Peyer's patch (tissue), 4 donors: ENCODE measurements around the gene CHCHD3. TPM values are rescaled to one million over a fixed set of nuclear protein-coding genes. Genes with fewer than 3 reads are reported as not detected.

ENCODE experiments used
- DNase-seq, 3 donors: peaks; one replicate each; pipeline ENCODE4 v3.0.0-alpha.2; 2017 to 2019
- H3K27ac ChIP-seq, 4 donors: fragments of 200-600 bp; sonication (generic); one replicate each; pipeline ENCODE4 v1.5.1; 2016 to 2019
- H3K27me3 ChIP-seq, 2 donors: fragments of 200-600 bp; sonication (generic); one replicate each; pipeline ENCODE4 v1.5.1; 2019
- H3K36me3 ChIP-seq, 3 donors: fragments of 200-600 bp; sonication (generic); one replicate each; pipeline ENCODE4 v1.5.1; 2016 to 2019
- H3K4me1 ChIP-seq, 4 donors: fragments of 200-600 bp; sonication (generic); one replicate each; pipeline ENCODE4 v1.5.1; 2016 to 2019
- H3K4me3 ChIP-seq, 4 donors: fragments of 200-600 bp; sonication (generic); 1 replicate in 3 of 4; 2 replicates in 1 of 4; pipeline ENCODE4 v1.5.1; 2016 to 2019; ENCODE audit warnings: mild to moderate bottlenecking in 1 of 4
- H3K9me3 ChIP-seq, 4 donors: fragments of 200-600 bp; sonication (generic); one replicate each; pipeline ENCODE4 v1.5.1; 2016 to 2019; ENCODE audit warnings: mild to moderate bottlenecking in 1 of 4
- CTCF ChIP-seq, 6 experiments: fragments of 450-650 bp in 4 of 6; fragments of 200-600 bp in 2 of 6; sonication (generic) in 1 of 6; IDR thresholded peaks; one replicate each; pipeline ENCODE4 v1.5.1; 2017 to 2019; ENCODE audit warnings: antibody characterized with exemption in 6 of 6, mild to moderate bottlenecking in 3 of 6, moderate library complexity in 1 of 6
- POLR2A ChIP-seq, 2 donors: fragments of 450-650 bp; IDR thresholded peaks; one replicate each; pipeline ENCODE4 v1.5.1; 2017; ENCODE audit warnings: antibody characterized with exemption in 2 of 2, mild to moderate bottlenecking in 2 of 2, moderate library complexity in 2 of 2
- total RNA-seq, 4 donors: library from RNA; depleted of rRNA; stranded (reverse); fragments of >200 nt; gene quantifications; one replicate each; pipeline ENCODE4 v1.1.0, GENCODE V29; 2016

CHCHD3 gene
- total RNA-seq, 4 donors from 2014 or later: 53.9 to 114 (median 84.0) TPM

GRCh38 chr7:133099633-133100286 is 17.9 kb upstream of the CHCHD3 start:
- no peak overlapping the region for H3K4me3 ChIP-seq
- DNase-seq: no peak
- H3K27ac ChIP-seq: no peak overlapping the region
- no peaks in the 10 kb centered on the region for H3K4me1 ChIP-seq
- TF ChIP-seq CTCF (IDR thresholded peaks at IDR 0.05) (no peak), POLR2A (IDR thresholded peaks at IDR 0.05) (no peak)
- H3K36me3 ChIP-seq: no peaks in the 10 kb centered on the region
- no peaks in the 10 kb centered on the region for H3K27me3 ChIP-seq
- H3K9me3 ChIP-seq: no peaks in the 10 kb centered on the region

- H3K4me3 ChIP-seq: no peak overlapping the region
- no peaks in the 10 kb centered on the region for H3K27me3 ChIP-seq
- H3K36me3 ChIP-seq: no peaks in the 10 kb centered on the region
- H3K9me3 ChIP-seq: no peaks in the 10 kb centered on the region
- H3K27ac ChIP-seq: no peak overlapping the region
- no peaks in the 10 kb centered on the region for H3K4me1 ChIP-seq
- DNase-seq: no peak
- TF ChIP-seq CTCF (IDR thresholded peaks at IDR 0.05): no peak
- no peak for TF ChIP-seq POLR2A (IDR thresholded peaks at IDR 0.05)
These were observed 13.3 kb upstream of the CHCHD3 start for GRCh38 chr7:133095119-133095671.

GRCh38 chr7:133091943-133092464 is 10.1 kb upstream of the CHCHD3 start:
- TF ChIP-seq POLR2A (IDR thresholded peaks at IDR 0.05) (no peak), CTCF (IDR thresholded peaks at IDR 0.05) (no peak)
- Histone ChIP-seq H3K9me3 (no peaks in the 10 kb centered on the region), H3K27me3 (no peaks in the 10 kb centered on the region), H3K36me3 (no peaks in the 10 kb centered on the region), H3K4me3 (no peak overlapping the region), H3K27ac (no peak overlapping the region), H3K4me1 (no peaks in the 10 kb centered on the region)
- no peak for DNase-seq

GRCh38 chr7:133082390-133082766 is 488 bp upstream of the CHCHD3 start:
- Histone ChIP-seq H3K4me1 (peaks cover 0 to 16% (median 0%) of the 10 kb centered on the region in 4 donors), H3K36me3 (no peaks in the 10 kb centered on the region)
- no peak for DNase-seq

GRCh38 chr7:133081119-133081598 is 731 bp downstream of the CHCHD3 start:
- H3K4me1 ChIP-seq: peaks cover 0 to 16% (median 0%) of the 10 kb centered on the region in 4 donors
- H3K27ac ChIP-seq: peak overlapping the region; percentile 78 to 84 (median 82)
- TF ChIP-seq CTCF (IDR thresholded peaks at IDR 0.05): no peak
- no peak for TF ChIP-seq POLR2A (IDR thresholded peaks at IDR 0.05)
- peak in 1 of 3 donors; percentile 54 for DNase-seq
- no peaks in the 10 kb centered on the region for H3K27me3 ChIP-seq
- no peaks in the 10 kb centered on the region for H3K36me3 ChIP-seq
- no peaks in the 10 kb centered on the region for H3K9me3 ChIP-seq
- H3K4me3 ChIP-seq: peak overlapping the region; percentile 72 to 85 (median 78)

More at GRCh38 chr7:133082390-133082766, 488 bp upstream of the CHCHD3 start:
- TF ChIP-seq POLR2A (IDR thresholded peaks at IDR 0.05) (no peak), CTCF (IDR thresholded peaks at IDR 0.05) (no peak)
- Histone ChIP-seq H3K27ac (no peak overlapping the region), H3K4me3 (no peak overlapping the region), H3K9me3 (no peaks in the 10 kb centered on the region), H3K27me3 (no peaks in the 10 kb centered on the region)
